ENCODE results near the gene ZNF846.

- TF ChIP-seq CTCF (IDR thresholded peaks at IDR 0.05) (no peak), POLR2A (IDR thresholded peaks at IDR 0.05) (no peak)
Measured at GRCh38 chr19:9724157-9724556, 44.4 kb downstream of the ZNF846 start.

Data from testis (tissue), 2 donors.